Activated naive CD8-positive, alpha-beta T cell treated with anti-CD3 and anti-CD28 coated beads, Interleukin-2, amount 10 ng/mL, durations not matched to agents 7 days and 5 days (primary cell): ENCODE results near the gene NOXO1. TPM values are rescaled to one million over a fixed set of nuclear protein-coding genes. Genes with fewer than 3 reads are reported as not detected.
A peak's percentile ranks its signal among the peaks of the same experiment; 100 is the strongest.
"Not testable (repeated sequence)": the region's sequence is repeated elsewhere in the genome, so short reads cannot be mapped to it uniquely, and the experiment has no call there.

ENCODE experiments used
- ATAC-seq: fragments of 150-1000 bp; cut with Tn5 transposase; one replicate; pipeline ENCODE4 v1.10.0; 2021; ENCODE audit warnings: low read depth, moderate library complexity
- POLR2A ChIA-PET: fragments of 350-600 bp; sonication (Branson Sonifier 250); formaldehyde crosslinking; loops from one replicate; lab custom pipeline; 2021; ENCODE audit warnings: antibody characterized with exemption; lab: Charles Lee
- DNase-seq: peaks from one replicate; pipeline ENCODE4 v3.0.0; 2021
- H3K27ac Mint-ChIP-seq: one replicate; pipeline ENCODE4 v1.8.0; 2022; ENCODE audit warnings: mild to moderate bottlenecking, mixed read lengths
- H3K27me3 Mint-ChIP-seq: one replicate; pipeline ENCODE4 v1.8.0; 2022; ENCODE audit warnings: mild to moderate bottlenecking, moderate library complexity, mixed read lengths
- H3K36me3 Mint-ChIP-seq: one replicate; pipeline ENCODE4 v1.8.0; 2021; ENCODE audit warnings: mild to moderate bottlenecking, mixed read lengths
- H3K4me1 Mint-ChIP-seq: one replicate; pipeline ENCODE4 v1.8.0; 2021; ENCODE audit warnings: mixed read lengths
- H3K4me3 Mint-ChIP-seq: one replicate; pipeline ENCODE4 v1.8.0; 2022; ENCODE audit warnings: mild to moderate bottlenecking, moderate library complexity, mixed read lengths
- H3K9me3 Mint-ChIP-seq: one replicate; pipeline ENCODE4 v1.8.0; 2021; ENCODE audit warnings: mixed read lengths
- total RNA-seq, 2 experiments: library from RNA; stranded (reverse); gene quantifications; one replicate each; pipeline ENCODE4 v1.2.3, GENCODE V29; 2021

NOXO1 gene
- total RNA-seq, 2 experiments from 2014 or later = 0.58 to 1.8 TPM

DNA sequence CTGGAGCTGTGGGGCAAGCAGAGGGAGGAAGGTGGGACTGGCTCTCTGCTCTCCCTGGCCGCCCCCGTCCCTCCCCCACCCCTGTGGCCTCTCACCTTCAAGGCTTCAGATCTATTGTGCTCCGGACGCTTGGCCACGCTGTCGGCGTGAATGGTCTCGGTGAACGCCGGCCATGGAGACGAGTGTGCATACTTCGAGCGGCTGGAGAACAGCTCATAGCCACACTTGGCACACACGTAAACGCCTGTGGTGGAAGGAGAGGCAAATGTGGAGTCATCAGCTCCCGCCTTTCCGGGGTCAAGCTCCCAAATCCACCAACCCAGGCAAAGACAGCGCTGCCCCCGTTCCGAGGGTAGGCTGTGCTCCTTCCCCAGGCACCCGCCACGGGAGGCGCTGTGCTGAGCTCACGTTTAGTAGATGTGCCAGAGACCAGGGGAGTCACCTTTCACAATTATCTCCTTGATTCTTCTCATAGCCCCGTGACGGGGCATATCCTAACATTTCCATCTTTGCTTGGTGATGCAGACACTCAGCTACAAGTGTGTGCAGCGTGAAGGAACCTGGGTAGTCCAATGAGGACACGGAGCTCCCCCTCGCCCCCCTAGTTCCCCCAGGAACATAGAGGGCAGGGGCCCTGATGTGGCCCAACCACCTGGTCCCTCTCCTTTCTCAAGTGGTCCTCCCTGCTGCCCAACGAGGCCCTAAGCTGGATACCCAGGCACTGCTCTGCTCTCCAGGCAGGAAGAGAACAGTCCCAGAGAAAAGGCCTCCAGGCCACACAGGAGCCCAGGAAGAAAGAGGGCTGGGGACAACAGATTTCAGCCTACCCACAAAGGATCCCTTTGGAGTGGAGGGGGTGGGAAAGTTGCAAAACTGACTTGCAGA, 39.9 kb downstream of the NOXO1 start:
- ATAC-seq = no peak
- no peak for DNase-seq
- Mint-ChIP-seq H3K36me3 (no peaks in the 10 kb centered on the region), H3K9me3 (no peaks in the 10 kb centered on the region), H3K4me1 (peaks cover 10% of the 10 kb centered on the region), H3K27me3 (no peaks in the 10 kb centered on the region), H3K4me3 (peak overlapping the region; percentile 85), H3K27ac (no peak overlapping the region)
- POLR2A ChIA-PET = interaction anchor here (0.6 to 3.2 kb wide), 3 partner anchors 24 to 115 kb away, joined by 3 to 30 read pairs (median 3); partner anchors contain the start of genes RNF151 and RPS2

DNA sequence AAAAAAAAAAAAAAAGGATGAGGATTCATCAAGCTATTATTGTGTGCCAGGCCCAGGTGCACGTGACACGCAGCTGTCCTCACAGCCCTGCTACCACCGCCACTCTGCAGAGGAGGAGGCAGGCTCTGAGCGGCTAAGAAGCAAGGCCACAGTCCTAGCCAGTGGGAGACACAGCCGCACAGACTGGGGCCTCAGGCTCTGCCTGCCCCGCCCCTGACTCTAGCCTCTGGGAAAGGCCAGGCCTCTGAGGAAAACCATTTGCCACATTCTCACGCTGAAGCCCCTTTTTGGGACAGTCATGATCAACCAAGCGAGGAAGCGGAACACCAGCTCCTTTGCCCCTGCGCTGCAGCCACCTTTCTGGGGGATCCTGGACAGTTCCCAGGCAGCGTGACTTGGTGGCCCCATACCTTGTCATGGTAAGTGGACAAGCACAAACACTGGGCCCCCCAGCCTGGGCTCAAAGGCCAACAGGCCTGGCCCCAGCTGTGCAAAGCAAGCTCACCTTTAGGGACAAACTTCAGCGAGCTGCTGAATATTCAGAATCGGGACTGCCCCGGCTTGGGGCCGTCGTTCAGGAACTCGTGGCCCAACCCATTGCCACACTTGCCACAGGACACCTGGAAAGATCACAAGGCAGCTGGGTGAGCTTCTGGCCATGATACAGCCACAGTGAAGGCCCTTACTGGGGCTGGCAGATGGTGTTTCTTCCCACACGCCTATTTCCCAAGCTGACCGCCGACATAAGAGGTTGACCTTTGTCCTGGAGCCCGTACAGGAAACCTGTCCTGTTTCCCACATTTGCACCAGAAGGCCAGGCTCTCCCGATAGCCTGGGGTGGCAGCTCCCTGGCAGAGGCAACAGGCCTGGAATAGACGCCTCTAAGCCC, 40.8 kb downstream of the NOXO1 start:
- H3K4me1 Mint-ChIP-seq = peaks cover 10% of the 10 kb centered on the region
- no peaks in the 10 kb centered on the region for H3K36me3 Mint-ChIP-seq
- no peak for DNase-seq
- no peaks in the 10 kb centered on the region for H3K9me3 Mint-ChIP-seq
- POLR2A ChIA-PET = interaction anchor here (1.0 to 3.2 kb wide), 3 partner anchors 25 to 215 kb away, joined by 3 to 30 read pairs (median 3); partner anchors contain the start of genes RNF151, RPS2 and TRAF7
- no peak overlapping the region for H3K27ac Mint-ChIP-seq
- no peaks in the 10 kb centered on the region for H3K27me3 Mint-ChIP-seq
- no peak overlapping the region for H3K4me3 Mint-ChIP-seq
- no peak for ATAC-seq

DNA sequence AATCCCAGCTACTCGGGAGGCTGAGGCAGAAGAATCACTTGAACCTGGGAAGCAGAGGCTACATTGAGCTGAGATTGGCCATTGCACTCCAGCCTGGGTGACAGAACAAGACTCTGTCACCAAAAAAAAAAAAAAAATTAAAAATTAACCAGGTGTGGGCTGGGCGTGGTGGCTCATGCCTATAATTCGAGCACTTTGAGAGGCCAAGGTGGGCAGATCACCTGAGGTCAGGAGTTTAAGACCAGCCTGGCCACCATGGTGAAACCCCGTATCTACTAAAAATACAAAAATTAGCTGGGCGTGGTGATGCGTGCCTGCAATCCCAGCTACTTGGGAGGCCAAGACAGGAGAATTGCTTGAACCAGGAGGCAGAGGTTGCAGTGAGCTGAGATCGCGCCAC, 41.4 kb downstream of the NOXO1 start:
- not testable (repeated sequence) for H3K27ac Mint-ChIP-seq, H3K36me3 Mint-ChIP-seq, H3K4me3 Mint-ChIP-seq, DNase-seq, ATAC-seq, H3K4me1 Mint-ChIP-seq, H3K27me3 Mint-ChIP-seq, H3K9me3 Mint-ChIP-seq
- POLR2A ChIA-PET = interaction anchor here (1.0 kb wide), 1 partner anchor 216 kb away, joined by 3 read pairs; the partner anchor contains the start of gene TRAF7

DNA sequence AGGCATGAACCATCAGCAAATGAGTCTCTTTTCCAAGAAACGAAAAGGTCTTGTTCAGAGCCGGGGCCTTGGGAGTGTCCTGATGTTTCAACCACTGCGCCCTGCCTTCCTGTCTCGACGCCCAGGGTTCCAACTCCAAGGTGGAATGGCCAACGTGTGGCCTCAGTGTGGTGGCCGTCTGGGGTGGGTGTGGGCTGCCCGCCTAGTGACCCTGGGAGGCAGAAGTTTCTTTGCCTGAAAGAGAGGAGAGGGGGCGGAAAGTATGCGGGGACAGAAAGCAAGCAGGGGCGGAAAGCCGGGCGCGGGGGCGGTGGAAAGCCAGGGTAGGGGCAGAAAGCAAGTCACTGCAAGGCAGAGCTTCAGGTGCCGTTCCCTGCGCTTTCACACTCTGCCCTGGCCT, 42.4 kb downstream of the NOXO1 start:
- DNase-seq (no peak), ATAC-seq (no peak)
- no peaks in the 10 kb centered on the region for H3K36me3 Mint-ChIP-seq
- H3K4me3 Mint-ChIP-seq = no peak overlapping the region
- POLR2A ChIA-PET = no interaction called here
- H3K27me3 Mint-ChIP-seq = no peaks in the 10 kb centered on the region
- peaks cover 7% of the 10 kb centered on the region for H3K4me1 Mint-ChIP-seq
- H3K27ac Mint-ChIP-seq = no peak overlapping the region
- H3K9me3 Mint-ChIP-seq = no peaks in the 10 kb centered on the region

DNA sequence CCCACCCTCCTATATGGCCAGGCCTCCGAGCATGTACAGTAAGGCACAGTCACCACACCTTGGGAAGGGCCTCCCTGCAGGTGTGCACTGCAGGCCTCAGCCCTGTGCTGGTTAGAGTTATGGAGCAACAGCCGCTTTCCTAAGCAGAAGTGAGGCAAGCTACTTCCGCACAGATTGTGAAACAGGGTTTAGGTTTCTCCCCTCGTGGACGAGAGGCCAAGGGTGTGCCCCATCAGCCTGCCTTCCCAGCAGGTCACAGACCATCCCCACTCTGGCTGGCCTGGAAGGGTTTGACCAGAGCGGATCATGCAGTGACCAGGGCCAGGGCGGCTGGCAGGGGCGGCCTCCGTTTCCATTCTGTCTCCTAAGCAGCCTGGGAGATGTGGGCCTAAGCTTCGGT, 43.0 kb downstream of the NOXO1 start:
- no peak overlapping the region for H3K4me3 Mint-ChIP-seq
- DNase-seq (no peak), ATAC-seq (no peak)
- peaks cover 2% of the 10 kb centered on the region for H3K4me1 Mint-ChIP-seq
- no peak overlapping the region for H3K27ac Mint-ChIP-seq
- POLR2A ChIA-PET = no interaction called here
- H3K9me3 Mint-ChIP-seq = no peaks in the 10 kb centered on the region
- no peaks in the 10 kb centered on the region for H3K27me3 Mint-ChIP-seq
- no peaks in the 10 kb centered on the region for H3K36me3 Mint-ChIP-seq

DNA sequence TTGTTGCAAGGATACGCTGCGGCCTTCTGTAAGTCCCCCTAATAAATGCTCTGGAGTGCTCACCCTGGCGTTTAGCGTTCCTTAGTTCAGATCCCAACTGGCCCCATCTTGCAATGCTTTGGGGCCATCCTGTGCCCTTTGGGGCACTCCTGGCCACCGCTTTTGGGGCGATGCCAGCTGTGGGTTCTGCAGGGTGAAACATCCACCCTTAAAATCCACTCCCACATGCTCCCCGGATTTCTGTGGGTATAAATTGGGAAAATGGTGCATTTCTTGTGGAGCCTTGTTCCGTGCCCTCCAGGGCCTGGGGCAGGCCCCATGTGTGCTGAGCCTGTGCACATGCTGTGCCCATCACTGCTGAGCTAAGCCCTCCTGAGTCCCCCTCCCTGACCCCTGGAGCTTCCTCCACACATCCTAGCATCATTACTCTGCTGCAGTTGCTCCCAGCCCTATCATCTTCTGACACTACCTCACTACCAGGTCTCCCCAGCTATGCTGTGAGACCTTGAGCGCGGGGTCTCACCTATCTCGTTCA, 44.3 kb downstream of the NOXO1 start:
- no peak overlapping the region for H3K4me3 Mint-ChIP-seq
- POLR2A ChIA-PET = no interaction called here

DNA sequence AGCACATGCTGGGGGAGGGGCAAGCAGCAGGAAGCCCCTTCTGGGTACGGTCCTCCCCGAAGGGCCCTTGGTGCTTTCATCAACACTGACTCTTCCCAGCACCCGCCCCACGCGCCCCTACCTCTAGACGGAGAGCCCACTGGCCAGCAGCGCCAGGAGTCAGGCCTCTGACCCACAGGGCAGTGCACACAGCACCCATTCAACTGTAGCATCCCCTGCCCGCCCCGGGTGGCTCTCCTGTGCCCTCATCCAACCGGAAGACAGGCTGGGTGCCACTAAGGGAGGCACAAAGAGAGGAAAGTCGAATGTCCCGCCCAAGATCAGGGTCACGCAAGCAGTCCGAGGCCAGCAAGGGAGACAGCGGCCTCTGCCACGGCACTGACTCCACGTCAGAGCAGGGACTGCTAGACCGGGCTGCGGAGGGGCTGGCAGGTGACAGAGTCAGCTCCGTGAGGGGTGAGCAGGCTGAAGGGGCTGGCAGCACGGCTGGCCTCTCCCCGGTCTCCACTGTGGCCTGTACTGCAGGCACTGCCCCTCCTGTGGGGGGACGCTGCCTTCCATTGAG, 48.1 kb downstream of the NOXO1 start:
- Mint-ChIP-seq H3K27ac (no peak overlapping the region), H3K36me3 (no peaks in the 10 kb centered on the region), H3K4me3 (no peak overlapping the region), H3K27me3 (peaks cover 3% of the 10 kb centered on the region), H3K4me1 (peaks cover 2% of the 10 kb centered on the region), H3K9me3 (no peaks in the 10 kb centered on the region)
- no peak for DNase-seq
- ATAC-seq = no peak
- POLR2A ChIA-PET = interaction anchor here (0.5 kb wide), 1 partner anchor 470 kb away, joined by 3 read pairs; no protein-coding TSS in a partner anchor

More for the DNA sequence above, 44.3 kb downstream of the NOXO1 start:
- no peaks in the 10 kb centered on the region for H3K9me3 Mint-ChIP-seq
- no peaks in the 10 kb centered on the region for H3K36me3 Mint-ChIP-seq
- no peak for DNase-seq
- peaks cover 2% of the 10 kb centered on the region for H3K4me1 Mint-ChIP-seq
- H3K27me3 Mint-ChIP-seq = no peaks in the 10 kb centered on the region
- no peak overlapping the region for H3K27ac Mint-ChIP-seq
- no peak for ATAC-seq

DNA sequence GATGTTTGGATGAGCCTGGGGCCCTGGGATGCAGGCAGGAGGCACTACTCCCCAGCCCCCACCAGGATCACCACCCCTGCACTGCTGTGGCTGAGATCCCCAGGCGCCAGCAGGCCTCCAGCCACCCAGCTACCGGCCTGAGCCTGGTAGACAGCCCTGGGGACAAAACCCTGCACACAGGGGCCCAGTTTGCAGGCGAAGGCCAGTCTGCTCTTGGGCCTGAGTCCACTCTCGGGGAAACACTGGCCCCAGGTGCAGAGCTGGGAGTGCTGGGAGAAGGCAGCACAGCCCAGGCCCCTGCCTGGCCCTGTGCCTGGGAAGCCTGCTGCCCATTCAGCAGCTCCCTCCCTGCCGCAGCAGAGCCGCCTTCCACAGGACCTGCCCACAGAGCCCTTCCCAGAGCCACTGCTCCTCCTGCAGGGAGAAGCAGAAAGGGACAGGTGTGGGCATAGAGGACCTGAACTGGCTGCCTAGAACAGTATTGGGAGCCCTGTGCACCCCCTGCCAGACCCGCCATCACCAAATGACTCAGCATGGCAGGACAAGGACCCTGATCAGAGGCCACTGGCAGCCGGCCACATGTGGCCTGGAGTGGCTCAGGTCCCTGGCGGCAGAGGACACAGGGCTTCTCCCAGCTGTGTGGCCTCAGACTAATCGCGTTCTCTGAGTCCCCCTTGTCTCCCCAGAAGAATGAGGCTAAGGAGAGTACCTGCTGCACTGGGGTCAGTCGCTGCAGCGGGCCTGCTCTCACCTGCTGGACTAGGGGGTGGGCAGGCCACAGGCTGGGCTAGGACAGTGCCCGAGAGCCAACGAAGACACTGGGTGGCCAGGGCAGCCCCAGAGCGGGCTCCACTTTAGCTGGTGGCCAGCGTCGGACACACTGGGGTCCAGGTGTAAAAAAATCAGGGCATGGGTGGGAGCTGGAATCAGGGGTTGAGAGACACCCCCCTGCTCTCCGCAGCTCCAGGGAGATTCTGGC, 48.9 kb downstream of the NOXO1 start:
- Mint-ChIP-seq H3K36me3 (no peaks in the 10 kb centered on the region), H3K4me3 (no peak overlapping the region), H3K27ac (no peak overlapping the region), H3K9me3 (no peaks in the 10 kb centered on the region), H3K4me1 (peaks cover 2% of the 10 kb centered on the region), H3K27me3 (peaks cover 7% of the 10 kb centered on the region)
- ATAC-seq = no peak
- no peak for DNase-seq
- POLR2A ChIA-PET = no interaction called here

DNA sequence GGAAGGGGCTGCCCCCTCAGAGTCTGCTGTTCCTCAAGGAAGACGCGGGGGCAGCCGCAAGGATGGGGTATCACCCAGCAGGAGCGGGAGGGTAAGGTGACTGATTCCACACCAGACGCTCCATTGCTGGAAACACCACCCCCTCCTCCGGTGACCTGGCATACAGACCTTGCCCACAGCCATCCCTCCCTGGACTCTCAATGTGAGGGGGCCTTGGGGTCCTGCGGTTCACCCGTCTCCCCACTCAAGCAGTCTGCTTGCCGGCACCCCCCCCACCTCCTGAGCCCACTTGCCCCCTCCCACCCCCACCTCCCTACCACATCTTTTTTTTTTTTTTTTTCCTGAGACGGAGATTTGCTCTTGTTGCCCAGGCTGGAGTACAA, 50.9 kb downstream of the NOXO1 start:
- Mint-ChIP-seq H3K27me3 (peaks cover 9% of the 10 kb centered on the region), H3K27ac (no peak overlapping the region), H3K4me3 (no peak overlapping the region), H3K36me3 (no peaks in the 10 kb centered on the region), H3K9me3 (no peaks in the 10 kb centered on the region), H3K4me1 (peaks cover 2% of the 10 kb centered on the region)
- no peak for DNase-seq
- no peak for ATAC-seq
- POLR2A ChIA-PET = no interaction called here

DNA sequence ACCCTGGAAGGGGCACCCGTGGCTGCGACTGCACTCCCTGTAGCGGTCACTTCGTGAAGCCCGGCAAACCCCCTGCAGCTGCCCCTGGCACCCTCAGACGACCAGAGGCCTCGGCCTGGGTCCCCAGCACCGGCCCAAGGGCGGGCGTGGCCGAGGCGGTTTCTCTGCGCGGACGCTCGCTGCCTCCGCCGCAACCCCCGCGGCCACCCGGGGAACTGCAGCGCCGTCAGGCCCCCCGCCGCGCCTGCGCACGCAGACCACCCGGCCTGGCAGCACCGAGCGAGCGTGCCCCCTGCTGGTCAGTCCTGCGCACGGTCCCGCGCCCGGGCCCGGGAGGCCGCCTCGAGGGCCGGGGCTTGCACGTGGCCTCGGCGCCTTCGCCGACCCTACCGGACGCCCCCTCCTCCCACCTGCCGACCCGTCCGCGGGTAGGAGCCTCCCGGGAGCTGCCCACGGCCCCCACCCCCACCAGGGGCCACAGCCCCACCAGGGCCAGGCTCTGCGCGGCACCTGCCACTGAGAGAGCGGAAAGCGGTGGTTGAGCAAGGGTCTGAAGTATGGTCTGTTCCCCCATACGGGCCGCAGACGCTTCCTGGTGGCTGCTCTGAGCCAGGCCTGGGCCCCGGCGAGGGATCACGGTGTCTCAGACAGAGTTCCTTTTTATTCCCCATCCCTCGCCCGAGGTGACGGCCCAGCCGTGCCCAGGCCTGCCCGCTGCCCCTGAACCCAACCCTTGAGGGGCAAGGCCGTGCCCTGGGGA, 51.5 kb downstream of the NOXO1 start:
- H3K4me1 Mint-ChIP-seq = peaks cover 2% of the 10 kb centered on the region
- DNase-seq (peak; percentile 99), ATAC-seq (peak; percentile 96)
- POLR2A ChIA-PET = interaction anchor here (0.9 to 1.1 kb wide), 3 partner anchors 13 to 147 kb away, joined by 3 to 10 read pairs (median 3); partner anchors contain the start of genes MSRB1, NUBP2, RPS2 and SPSB3
- no peaks in the 10 kb centered on the region for H3K9me3 Mint-ChIP-seq
- H3K27ac Mint-ChIP-seq = no peak overlapping the region
- H3K36me3 Mint-ChIP-seq = no peaks in the 10 kb centered on the region
- H3K27me3 Mint-ChIP-seq = peaks cover 11% of the 10 kb centered on the region
- peak overlapping the region; percentile 56 for H3K4me3 Mint-ChIP-seq

DNA sequence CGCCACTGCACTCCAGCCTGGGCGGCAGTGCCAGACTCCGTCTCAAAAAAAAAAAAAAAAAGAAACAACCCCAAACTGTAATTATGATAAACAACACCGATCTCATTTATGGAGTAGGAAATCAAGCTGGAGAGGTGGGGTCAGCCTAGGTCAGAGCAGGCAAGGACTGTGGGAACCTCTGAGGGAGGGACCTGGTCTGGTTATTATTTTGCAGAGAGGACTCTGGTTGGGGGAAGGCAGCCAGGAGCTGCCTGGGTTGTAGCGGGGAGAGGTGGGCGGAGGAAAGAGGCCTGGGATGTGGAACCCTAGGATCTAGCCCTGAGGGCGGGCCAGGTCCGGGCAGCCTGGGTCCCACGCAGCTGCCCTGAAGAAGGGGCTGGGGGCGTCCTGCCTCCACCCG, 52.2 kb downstream of the NOXO1 start:
- ATAC-seq (peak; percentile 21), DNase-seq (no peak)
- H3K4me3 Mint-ChIP-seq = peak overlapping the region; percentile 80
- no peaks in the 10 kb centered on the region for H3K36me3 Mint-ChIP-seq
- POLR2A ChIA-PET = interaction anchor here (0.6 to 1.1 kb wide), 5 partner anchors 14 to 147 kb away, joined by 3 to 10 read pairs (median 3); partner anchors contain the start of genes MSRB1, NTHL1, NUBP2 and RPS2
- peak overlapping the region; percentile 72 for H3K27ac Mint-ChIP-seq
- peaks cover 2% of the 10 kb centered on the region for H3K4me1 Mint-ChIP-seq
- peaks cover 13% of the 10 kb centered on the region for H3K27me3 Mint-ChIP-seq
- H3K9me3 Mint-ChIP-seq = no peaks in the 10 kb centered on the region
